Pulmonary artery endothelial cell (primary cell): ENCODE results near the gene TTLL9. TPM values are rescaled to one million over a fixed set of nuclear protein-coding genes. Genes with fewer than 3 reads are reported as not detected.
"Not testable (repeated sequence)": the region's sequence is repeated elsewhere in the genome, so short reads cannot be mapped to it uniquely, and the experiment has no call there.

Source experiments
- DNase-seq: peaks from one replicate; pipeline ENCODE4 v3.0.0-alpha.2; 2011; ENCODE audit warnings: low read depth, low spot score
- total RNA-seq: library from RNA; depleted of rRNA; stranded (reverse); fragments of >200 nt; gene quantifications from 2 replicates; pipeline ENCODE4 v1.2.3, GENCODE V29; 2014

The TTLL9 gene
- total RNA-seq, 1 donor from 2014 or later: 0.07 TPM

DNA sequence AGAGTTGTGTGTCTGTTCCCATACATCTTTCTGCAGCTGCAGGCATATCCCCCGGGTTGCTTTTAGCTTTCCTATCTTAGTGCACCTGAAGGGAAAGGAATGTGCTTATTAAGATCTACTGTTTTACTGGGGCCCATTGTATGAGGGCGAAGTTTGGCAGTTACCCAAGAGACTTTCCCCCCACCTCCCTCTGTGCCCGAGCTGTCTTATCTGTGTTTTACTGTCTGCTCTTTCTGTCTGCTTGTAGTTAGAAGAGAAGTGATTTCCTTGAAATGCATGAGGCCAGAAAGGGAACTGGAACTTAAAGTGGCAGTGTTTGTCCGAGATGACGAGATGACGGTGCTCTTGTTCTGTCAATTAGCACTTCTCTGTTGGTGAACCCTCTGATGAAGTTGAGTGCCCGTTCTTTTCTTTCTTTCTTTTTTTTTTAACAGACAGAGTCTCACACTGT is 47.6 kb downstream of the TTLL9 start:
- not testable (repeated sequence) for DNase-seq

DNA sequence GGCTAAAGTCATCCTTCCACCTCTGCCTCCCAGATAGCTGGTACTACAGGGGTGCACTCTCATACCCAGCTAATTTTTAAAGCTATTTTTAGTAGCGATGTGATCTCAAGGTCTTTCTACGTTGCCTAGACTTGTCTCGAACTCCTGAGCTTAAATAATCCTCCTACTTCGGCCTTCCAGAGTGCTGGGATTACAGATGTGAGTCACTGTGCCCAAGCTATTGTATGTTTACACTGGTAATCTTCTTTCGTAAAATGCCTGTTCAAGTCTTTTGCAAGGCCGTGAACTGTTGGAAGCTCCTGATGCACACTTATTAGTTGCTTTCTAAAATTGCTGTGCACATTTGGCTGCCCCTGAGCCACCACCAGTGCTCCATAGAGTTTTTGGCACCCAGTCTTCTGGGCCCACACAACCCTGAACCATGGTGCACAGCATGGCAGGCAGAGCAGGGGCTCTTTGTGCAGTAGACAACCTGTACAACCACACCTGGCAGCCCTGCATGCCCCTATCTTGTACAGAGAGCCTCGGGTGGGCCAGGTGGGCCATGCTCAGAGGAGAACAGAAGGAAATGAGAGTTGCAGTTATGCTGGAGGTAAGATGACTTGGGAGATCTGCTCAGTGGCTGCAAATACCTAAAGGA is 48.2 kb downstream of the TTLL9 start:
- no peak for DNase-seq

DNA sequence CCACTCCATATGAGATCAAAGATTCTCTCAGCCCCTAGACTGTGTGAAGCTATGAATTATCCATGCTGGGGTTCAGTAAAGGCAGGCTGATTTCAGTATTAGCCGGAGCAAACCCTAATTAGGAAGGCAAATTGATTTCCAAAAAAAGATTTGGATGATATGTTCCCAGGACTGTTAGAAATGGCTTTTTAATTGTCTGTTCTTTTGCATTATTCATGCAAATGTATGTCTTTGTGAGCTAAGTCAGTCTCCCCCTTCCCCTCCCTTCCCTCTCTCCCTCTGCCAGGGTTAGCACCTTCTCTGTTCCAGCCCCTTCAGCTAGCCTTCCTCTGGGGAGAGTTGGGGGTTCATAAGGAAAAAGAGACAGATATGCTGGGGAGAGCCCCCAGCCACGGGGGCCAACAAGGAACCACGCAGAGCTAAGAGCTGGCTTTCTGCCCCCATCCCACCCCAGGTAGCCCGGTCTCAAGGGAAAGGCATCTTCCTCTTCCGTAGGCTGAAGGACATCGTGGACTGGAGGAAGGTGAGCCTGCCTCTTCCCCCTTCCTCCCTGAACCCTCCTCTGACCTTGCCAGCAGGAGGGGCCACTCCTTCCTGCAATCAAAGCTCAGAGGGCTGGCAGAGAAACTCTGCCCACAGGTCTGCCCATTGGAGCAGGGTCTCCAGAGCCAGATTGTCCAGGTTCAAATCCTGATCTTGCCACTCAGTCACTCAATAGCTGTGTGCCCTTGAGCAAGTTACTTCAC is 49.1 kb downstream of the TTLL9 start:
- no peak for DNase-seq

DNA sequence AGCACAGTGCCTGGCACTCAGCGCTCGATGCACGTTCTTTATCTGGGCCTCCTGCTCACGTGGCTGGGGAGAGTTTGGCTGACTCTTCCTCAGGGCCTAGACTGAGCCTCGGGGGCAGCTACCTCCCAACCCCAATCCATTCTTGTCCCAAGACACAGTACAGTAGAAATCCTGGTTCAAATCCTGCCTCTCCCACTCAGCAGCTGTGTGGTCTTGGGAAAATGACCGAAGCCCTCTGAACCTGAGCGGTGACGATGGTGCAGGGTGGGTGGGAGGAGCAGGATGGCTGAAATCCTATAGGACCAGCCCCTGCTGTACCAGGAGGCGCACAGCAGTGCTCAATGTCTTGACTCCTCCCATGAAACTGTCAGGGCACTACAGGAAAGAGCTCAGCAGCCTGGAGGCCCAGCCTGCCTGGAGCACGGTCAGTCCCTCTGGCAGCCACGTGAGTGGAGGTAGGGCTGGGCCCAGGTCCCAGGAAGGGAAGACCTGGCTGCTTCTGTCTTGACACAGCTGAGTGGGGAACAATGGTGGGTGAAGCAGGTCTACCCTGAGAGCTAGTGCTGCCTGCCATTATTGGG is 49.9 kb downstream of the TTLL9 start:
- no peak for DNase-seq

DNA sequence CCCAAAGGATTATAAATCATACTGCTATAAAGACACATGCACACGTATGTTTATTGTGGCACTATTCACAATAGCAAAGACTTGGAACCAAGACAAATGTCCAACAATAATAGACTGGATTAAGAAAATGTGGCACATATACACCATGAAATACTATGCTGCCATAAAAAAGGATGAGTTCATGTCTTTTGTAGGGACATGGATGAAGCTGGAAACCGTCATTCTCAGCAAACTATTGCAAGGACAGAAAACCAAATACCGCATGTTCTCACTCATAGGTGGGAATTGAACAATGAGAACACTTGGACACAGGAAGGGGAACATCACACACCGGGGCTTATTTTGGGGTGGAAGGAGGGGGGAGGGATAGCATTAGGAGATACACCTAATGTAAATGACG is 51.0 kb downstream of the TTLL9 start:
- DNase-seq: not testable (repeated sequence)

DNA sequence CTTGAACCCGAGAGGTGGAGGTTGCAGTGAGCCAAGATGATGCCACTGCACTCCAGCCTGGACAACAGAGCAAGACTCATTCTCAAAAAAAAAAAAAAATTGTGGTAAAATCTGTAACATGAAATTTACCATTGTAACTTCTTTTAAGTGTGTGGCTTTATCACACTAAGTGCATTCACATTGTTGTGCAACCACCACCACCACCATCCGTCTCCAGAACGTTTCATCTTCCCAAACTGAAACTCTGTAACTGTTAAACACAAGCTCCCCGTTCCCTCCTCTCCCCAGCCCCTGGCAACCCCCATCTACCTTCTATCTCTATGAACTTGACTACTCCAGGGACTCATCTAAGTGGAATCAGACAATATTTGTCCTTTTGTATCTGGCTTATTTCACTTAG is 51.7 kb downstream of the TTLL9 start:
- no peak for DNase-seq

DNA sequence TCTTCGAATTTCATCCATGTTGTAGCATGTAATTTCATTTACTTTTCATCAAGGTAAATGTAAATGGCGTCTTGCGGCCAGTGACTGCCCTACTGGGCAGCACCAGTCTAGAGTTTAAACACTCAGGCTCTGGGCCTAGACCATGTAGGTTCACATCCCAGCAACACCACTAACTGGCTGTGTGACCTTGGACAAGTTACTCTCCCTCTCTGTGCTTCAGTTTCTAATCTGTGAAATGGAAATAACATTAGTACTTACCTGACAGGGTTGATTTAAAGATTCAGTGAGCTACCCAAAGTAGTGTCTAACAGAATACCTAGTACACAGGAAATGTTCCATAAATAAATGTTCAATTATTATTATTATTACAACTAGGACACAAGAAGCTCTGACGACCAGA is 52.2 kb downstream of the TTLL9 start:
- DNase-seq: no peak

DNA sequence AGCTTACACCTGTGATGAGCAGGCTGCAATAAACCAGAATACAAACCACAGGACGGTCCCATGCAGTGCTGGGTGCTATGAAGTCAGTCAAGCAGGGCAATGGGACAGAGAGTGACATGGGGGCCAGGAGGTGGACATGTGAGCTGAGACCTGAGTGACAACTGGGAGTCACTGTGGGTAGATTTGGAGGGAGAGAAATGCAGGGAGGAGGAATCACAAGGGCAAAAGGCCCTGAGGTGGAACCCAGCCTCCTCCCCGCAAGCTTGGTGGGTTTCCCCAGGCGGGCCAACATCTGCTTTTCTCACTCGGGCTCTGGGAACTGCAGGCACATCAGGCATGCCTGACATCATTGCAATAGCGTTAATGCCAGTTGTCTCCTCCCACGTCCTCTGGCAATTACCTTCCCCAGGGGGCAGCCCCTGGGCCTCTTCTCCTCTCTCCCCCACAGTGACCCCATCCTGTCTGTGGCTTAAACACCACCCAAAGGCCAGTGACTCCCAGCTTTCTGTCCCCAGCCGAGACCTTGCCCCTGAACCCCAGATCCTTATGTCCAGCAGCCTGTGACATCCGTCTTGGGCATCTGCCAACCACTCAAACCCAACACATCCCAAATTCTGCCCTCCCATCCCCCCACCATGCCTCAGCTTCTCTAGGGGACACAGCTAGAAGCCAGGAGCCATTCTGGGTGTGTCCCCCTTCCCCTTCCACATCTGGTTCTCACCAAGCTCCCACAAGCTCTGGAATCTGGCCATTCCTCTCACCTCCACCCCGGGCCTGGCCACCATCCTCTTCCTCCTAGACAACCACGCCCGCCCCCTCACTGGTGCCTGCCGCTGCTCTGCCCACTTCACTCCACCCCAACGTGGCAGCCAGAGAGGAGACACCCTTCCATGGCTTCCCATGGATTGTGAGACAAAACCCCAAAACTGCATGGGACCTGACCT is 53.2 kb downstream of the TTLL9 start:
- no peak for DNase-seq

DNA sequence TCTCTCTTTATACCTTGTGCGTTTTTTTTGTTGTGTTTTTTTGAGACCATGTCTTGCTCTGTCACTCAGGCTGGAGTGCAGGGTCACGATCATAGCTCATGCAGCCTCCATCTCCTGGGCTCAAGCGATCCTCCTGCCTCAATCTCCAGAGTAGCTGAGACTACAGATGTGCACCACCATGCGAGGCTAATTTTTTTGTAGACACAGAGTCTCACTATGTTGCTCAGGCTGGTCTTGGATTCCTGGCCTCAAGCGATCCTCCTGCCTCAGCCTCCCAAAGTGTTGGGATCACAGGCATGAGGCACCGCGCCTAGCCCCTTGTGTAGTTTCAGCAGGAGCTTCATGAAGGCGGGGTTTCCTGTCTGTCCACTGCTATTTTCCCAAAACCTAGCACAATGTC is 54.1 kb downstream of the TTLL9 start:
- DNase-seq: no peak

DNA sequence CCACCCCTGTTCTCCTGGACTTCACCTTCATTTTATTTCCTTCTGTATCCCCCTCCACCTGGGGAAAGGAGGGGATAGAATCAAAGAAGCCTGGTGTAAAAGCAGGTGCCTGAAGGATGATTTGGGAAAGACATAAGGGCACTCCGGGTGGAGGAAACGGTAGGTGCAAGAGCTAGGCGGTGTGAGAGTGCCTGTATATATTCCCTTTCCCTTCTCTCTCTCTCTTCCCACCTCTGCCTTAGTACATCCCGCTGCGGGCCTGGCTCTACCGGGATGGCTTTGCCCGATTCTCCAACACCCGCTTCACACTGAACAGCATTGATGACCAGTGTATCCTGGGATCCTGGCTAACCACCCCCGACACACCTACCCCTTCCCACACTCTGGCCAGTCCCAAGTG is 55.2 kb downstream of the TTLL9 start:
- DNase-seq: no peak

DNA sequence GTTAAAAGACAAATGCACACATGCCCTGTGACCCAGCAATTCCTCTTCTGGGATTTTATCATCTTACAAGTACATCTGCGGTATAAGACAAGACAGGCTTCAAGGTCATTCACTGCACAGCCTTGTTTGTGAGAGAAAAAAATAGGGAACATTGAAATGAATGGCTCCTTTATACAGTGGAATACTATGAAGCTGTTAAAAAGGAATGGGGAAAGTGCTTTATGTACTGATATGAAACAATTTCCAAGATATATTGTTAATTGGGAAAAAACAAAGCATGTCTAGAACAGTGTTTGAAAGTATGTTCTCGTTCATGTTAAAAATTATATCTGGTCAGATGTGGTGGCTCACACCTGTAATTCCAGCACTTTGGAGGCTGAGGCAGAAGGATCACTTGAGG is 56.1 kb downstream of the TTLL9 start:
- DNase-seq: no peak

DNA sequence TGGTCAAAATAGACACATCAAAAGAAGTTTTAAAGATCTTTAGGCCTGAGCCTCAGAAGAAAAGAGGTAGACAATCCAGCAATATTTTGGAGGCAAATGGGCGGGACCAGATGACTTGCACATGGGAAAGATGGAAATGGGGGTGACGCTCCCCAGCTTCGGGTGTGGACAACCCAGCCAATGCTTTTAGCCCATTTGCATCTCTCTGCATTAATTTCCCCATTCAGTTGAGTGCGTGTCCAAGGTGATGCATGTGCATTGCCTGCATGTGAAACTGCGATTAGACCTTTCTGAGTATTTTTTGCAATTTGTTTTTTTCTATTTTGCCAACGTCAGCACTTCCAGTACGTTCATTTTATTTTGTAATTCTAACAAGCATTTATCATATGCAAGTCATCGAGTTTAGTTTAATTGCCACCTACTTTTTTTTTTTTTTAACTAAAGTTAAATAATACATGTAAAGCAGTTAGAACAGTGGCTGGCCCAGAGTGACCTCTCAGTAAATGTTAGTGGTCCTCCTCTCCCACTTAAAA is 57.3 kb downstream of the TTLL9 start:
- DNase-seq: no peak

DNA sequence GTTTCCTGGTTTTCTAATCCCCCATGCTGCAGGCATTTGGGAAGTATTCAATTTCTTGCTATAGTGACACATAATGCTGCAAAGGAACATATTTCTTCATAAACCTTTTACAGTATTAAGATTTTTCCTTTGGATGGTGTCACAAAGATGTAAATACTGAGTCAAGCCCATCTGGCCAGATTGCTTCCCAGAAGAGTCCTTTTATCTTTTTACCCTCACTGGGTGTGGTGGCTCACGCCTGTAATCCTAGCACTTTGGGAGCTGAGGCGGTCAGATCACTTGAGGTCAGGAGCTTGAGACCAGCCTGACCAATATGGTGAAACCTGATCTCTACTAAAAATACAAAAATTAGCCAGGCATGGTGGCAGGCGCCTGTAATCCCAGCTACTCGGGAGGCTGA is 59.2 kb downstream of the TTLL9 start:
- not testable (repeated sequence) for DNase-seq

DNA sequence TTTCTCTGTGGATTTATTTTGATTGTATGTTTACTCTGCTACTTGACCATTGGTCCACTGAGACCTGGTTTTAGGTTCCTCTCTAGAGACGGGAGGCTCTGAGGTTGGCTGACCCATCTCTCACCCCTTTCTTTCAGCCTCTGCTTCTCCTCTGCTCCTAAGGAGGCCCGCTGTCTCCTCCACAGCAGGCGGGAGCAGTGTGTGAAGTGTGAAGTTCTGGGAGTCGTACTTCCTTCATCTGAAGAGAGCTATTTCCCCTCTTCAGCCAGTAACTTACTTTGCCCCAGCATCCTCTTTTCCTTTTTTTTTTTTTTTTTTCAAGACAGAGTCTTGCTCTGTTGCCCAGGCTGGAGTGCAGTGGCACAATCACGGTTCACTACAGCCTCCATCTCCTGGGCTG is 60.3 kb downstream of the TTLL9 start:
- no peak for DNase-seq

DNA sequence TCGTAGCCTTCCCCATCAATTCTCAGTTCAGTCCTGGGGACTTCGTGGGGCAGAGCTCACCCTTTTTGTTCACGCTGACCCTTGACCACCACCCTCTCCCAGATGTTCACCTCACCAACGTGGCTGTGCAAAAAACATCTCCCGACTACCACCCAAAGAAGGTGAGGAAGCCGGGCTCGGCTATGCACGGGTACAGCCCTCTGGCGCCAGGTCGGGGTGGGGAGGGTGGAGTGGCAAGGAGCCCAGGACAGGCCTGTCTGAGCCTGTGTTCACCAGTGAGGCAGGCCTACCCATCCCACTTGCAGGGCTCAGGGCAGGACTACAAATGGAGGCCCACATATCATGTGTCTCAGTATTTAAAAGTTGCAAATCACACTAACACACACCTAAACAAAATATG is 63.3 kb downstream of the TTLL9 start:
- DNase-seq: no peak

DNA sequence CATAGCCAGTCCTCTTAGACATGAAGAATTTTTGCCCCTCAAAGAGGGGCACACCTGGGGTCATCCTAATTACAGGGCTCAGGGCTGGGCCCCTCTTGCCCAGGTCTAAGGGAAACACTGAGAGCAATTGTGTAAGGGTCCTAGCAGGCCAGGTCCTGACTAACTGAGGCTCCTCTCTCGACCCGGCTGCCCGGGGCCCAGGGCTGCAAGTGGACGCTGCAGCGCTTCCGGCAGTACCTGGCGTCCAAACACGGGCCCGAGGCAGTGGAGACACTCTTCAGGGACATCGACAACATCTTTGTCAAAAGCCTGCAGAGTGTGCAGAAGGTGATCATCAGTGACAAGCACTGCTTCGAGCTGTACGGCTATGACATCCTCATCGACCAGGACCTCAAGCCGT is 64.1 kb downstream of the TTLL9 start:
- no peak for DNase-seq

DNA sequence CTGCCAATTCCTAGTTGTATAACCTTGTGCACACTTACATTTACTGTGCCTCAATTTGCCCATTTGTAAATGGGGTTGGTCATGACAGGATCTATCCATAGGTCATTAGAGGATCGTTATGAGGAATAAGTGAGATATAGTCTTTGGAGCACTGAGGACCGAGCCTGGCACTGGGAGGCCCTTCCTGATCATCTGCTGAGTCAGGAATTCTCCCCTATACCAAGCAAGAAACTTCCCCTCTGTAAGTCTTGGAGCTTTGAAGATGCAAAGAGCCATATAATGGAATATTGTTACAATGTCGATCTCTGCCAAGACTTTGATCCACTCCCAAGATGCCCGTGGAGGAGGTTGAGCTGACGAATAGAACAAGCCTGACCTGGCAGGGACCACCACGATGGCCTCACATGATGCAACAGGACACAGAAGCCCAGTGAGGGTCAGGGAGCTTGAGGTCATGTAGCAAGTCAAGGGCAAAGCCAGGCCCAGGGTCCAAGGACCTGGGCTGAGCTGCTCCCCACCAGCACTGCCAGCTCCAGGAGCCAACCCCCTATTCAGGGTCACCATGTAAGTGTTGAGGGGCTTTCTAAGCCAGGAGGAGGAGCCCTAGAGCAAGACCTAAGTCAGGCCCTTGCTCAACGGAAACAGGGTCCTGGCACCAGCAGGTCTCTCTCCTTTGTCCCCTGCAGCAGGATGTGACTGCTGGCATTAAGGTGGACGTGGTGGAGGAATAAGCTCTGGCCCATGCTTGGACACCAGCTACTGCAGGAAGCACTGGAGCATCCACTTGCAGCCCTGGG is 64.7 kb downstream of the TTLL9 start:
- no peak for DNase-seq

DNA sequence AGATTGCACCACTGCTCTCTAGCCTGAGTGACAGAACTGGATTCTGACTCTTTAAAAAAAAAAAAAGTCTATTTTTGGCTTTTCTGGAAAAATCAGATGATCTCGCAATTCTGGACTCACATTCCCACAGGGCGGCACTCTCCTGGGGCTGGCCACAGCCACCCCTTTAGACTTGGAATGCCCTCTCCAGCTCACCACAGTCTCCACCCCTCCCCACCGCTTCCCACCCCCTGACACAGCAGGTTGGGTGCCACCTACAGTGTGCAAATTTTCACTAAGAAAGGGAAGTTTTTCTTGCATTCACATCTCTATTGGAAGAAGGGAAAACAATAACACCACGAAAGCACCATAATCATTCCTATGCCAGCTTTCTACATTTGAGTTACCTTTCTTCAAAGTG is 66.0 kb downstream of the TTLL9 start:
- DNase-seq: no peak

DNA sequence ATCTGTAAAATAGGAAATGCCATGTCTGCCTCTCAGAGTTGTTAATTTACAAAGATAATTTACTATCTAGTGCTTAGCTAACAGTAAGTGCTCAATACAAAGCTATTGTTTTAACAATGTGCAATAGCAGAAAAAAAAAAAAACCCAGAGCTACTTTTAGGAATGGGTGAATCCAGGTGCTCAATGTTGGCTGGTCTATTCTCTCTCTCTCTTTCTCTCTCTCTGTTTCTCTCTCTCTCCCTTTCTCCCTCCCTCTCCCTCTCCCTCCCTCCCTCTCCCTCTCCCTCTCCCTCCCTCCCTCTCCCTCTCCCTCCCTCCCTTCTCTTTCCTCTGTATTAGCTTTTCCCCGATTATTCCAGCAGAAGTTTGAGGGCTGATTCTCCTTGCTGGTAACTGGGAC is 67.4 kb downstream of the TTLL9 start:
- DNase-seq: no peak

DNA sequence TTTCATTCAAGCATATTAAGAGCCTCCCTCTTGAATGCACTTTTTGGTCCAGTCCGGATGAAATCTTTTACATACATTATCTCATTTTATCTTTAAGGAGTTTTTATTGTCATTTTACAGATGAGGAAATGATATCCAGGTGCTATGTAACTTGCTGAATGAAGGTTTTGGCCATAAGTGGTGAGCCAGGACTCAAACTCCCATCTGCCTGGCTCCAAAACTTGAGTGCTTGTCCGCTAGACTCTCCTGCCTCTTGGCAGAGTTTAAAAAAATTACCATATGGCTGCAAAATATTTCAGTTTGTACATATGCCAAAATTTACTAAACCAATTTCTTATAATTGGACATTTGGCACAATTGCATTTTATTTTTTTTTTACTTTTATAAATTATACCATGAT is 69.2 kb downstream of the TTLL9 start:
- no peak for DNase-seq

DNA sequence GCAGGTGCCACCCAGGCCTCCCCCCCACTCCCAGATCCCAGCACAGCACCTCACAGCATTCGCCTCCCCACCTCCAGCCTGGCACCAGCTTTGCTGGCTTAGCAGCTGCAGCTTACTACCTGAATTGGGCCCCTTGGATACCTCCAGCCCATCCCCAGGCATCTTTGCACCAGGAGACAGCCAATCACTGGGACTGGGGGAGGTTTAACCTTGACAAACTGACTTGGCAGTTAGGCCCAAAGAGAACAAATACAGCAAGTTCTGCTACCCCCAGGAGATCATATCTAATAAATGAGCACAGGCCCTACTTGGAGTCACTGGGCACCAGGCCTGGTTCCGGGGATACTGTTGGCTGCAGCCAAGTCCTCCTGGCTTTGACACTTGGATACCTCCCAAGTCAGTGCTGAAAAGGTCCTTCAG is 72.6 kb downstream of the TTLL9 start:
- DNase-seq: no peak
